GM23338 (cell line): Measurements from ENCODE around the gene CD163L1. TPM values are rescaled to one million over a fixed set of nuclear protein-coding genes. Genes with fewer than 3 reads are reported as not detected.

Experiments
- ATAC-seq: fragments of 200-7000 bp; cut with Tn5 transposase; 3 replicates; pipeline ENCODE4 v1.9.1; 2020
- DNase-seq: peaks from one replicate; pipeline ENCODE4 v3.0.0-alpha.2; 2015; ENCODE audit warnings: low spot score
- H2AFZ ChIP-seq: fragments of 200-600 bp; sonication (generic); 2 replicates; pipeline ENCODE4 v1.8.0; 2016; ENCODE audit warnings: antibody characterized with exemption, mild to moderate bottlenecking, moderate library complexity
- H3F3A ChIP-seq: fragments of 200-600 bp; sonication (generic); replicated peaks from 2 replicates; pipeline ENCODE4 v1.8.0; 2017; ENCODE audit warnings: antibody characterized with exemption, mixed run types, low read depth
- H3K27ac ChIP-seq: fragments of 200-600 bp; sonication (generic); 2 replicates; pipeline ENCODE4 v1.6.1; 2016; ENCODE audit warnings: low read depth
- H3K27me3 ChIP-seq: fragments of 200-600 bp; sonication (generic); 2 replicates; pipeline ENCODE4 v1.8.0; 2016; ENCODE audit warnings: mild to moderate bottlenecking, mixed run types, moderate library complexity; ENCODE audit not compliant: insufficient read depth
- H3K36me3 ChIP-seq: fragments of 200-600 bp; sonication (generic); 2 replicates; pipeline ENCODE4 v1.8.0; 2016; ENCODE audit warnings: mild to moderate bottlenecking; ENCODE audit not compliant: insufficient read depth
- H3K4me1 ChIP-seq: fragments of 200-600 bp; sonication (generic); 2 replicates; pipeline ENCODE4 v1.8.0; 2016; ENCODE audit warnings: mild to moderate bottlenecking, moderate library complexity; ENCODE audit not compliant: insufficient read depth
- H3K4me2 ChIP-seq: fragments of 200-600 bp; sonication (generic); 2 replicates; pipeline ENCODE4 v1.7.1; 2017; ENCODE audit warnings: mixed run types
- H3K4me3 ChIP-seq: fragments of 200-600 bp; sonication (generic); 2 replicates; pipeline ENCODE4 v1.6.1; 2016; ENCODE audit warnings: mixed run types
- H3K79me2 ChIP-seq: fragments of 200-600 bp; sonication (generic); replicated peaks from 2 replicates; pipeline ENCODE4 v1.8.0; 2017; ENCODE audit warnings: mild to moderate bottlenecking; ENCODE audit not compliant: insufficient read depth
- H3K9me2 ChIP-seq: fragments of 200-600 bp; sonication (generic); 2 replicates; pipeline ENCODE4 v1.8.0; 2017; ENCODE audit not compliant: insufficient read depth
- H4K20me1 ChIP-seq: fragments of 200-600 bp; sonication (generic); replicated peaks from 2 replicates; pipeline ENCODE4 v1.8.0; 2017; ENCODE audit warnings: mild to moderate bottlenecking; ENCODE audit not compliant: insufficient read depth
- H3K27ac Mint-ChIP-seq: 2 replicates; pipeline ENCODE4 v1.8.0; 2020; ENCODE audit warnings: inconsistent platforms, mild to moderate bottlenecking, moderate library complexity, mixed read lengths
- H3K27me3 Mint-ChIP-seq: 3 replicates; pipeline ENCODE4 v1.8.0; 2022; ENCODE audit warnings: low read depth, mild to moderate bottlenecking, moderate library complexity, mixed read lengths, inconsistent platforms; ENCODE audit not compliant: insufficient read depth, poor library complexity
- H3K36me3 Mint-ChIP-seq: 3 replicates; pipeline ENCODE4 v1.8.0; 2021; ENCODE audit warnings: low read depth, mild to moderate bottlenecking, inconsistent platforms, moderate library complexity, mixed read lengths
- H3K4me1 Mint-ChIP-seq: 3 replicates; pipeline ENCODE4 v1.8.0; 2020; ENCODE audit warnings: mild to moderate bottlenecking, inconsistent platforms, mixed read lengths
- H3K4me3 Mint-ChIP-seq: 3 replicates; pipeline ENCODE4 v1.8.0; 2021; ENCODE audit warnings: moderate library complexity, mild to moderate bottlenecking, inconsistent platforms, mixed read lengths
- H3K9me3 Mint-ChIP-seq: 3 replicates; pipeline ENCODE4 v1.8.0; 2020; ENCODE audit warnings: moderate library complexity, mild to moderate bottlenecking, inconsistent platforms, mixed read lengths
- CREB1 ChIP-seq: fragments of 250-450 bp; sonication (Bioruptor Pico); IDR thresholded peaks from 2 replicates; pipeline ENCODE4 v1.5.0; 2020; ENCODE audit warnings: low read depth, mild to moderate bottlenecking, moderate library complexity
- CTCF ChIP-seq, 2 experiments: fragments of 200-600 bp in 1 of 2; sonication (generic) in 1 of 2; conservative IDR thresholded peaks; 2 replicates each; pipeline versions ENCODE4 v1.5.1 to v1.6.1; 2016 to 2017; ENCODE audit warnings: antibody characterized with exemption in 2 of 2, low read depth in 2 of 2, mild to moderate bottlenecking in 2 of 2, moderate library complexity in 1 of 2
- EZH2 ChIP-seq: fragments of 200-600 bp; sonication (generic); IDR thresholded peaks from one replicate; pipeline ENCODE4 v1.8.0; 2017; ENCODE audit warnings: antibody characterized with exemption, mild to moderate bottlenecking, low read depth; ENCODE audit not compliant: unreplicated experiment
- EZH2phosphoT487 ChIP-seq: fragments of 200-600 bp; sonication (generic); IDR thresholded peaks from one replicate; pipeline ENCODE4 v1.8.1; 2018; ENCODE audit warnings: antibody characterized with exemption; ENCODE audit not compliant: unreplicated experiment
- JUNB ChIP-seq: IDR thresholded peaks from one replicate; pipeline ENCODE4 v1.6.1; 2016; ENCODE audit warnings: antibody characterized with exemption; ENCODE audit not compliant: unreplicated experiment
- NANOG ChIP-seq: IDR thresholded peaks from 2 replicates; pipeline ENCODE4 v1.6.1; 2016; ENCODE audit warnings: antibody characterized with exemption, borderline replicate concordance
- POLR2AphosphoS5 ChIP-seq: IDR thresholded peaks from 2 replicates; pipeline ENCODE4 v1.6.1; 2016; ENCODE audit warnings: antibody characterized with exemption, low read depth
- REST ChIP-seq: IDR thresholded peaks from one replicate; pipeline ENCODE4 v1.6.1; 2018; ENCODE audit warnings: antibody characterized with exemption; ENCODE audit not compliant: unreplicated experiment
- STAT1 ChIP-seq: IDR thresholded peaks from one replicate; pipeline ENCODE4 v1.6.1; 2016; ENCODE audit warnings: antibody characterized with exemption; ENCODE audit not compliant: unreplicated experiment
- ZNF114 ChIP-seq: fragments of 250-450 bp; sonication (Bioruptor Pico); IDR thresholded peaks from 2 replicates; pipeline ENCODE4 v1.5.0; 2020; ENCODE audit warnings: mild to moderate bottlenecking, moderate library complexity
- ZNF331 ChIP-seq: fragments of 250-450 bp; sonication (Bioruptor Pico); IDR thresholded peaks from 2 replicates; pipeline ENCODE4 v1.5.0; 2020; ENCODE audit warnings: low read depth, mild to moderate bottlenecking, moderate library complexity
- ZNF462 ChIP-seq: fragments of 250-450 bp; sonication (Bioruptor Pico); IDR thresholded peaks from 2 replicates; pipeline ENCODE4 v1.5.0; 2020; ENCODE audit warnings: mild to moderate bottlenecking, moderate library complexity
- polyA plus RNA-seq: library from polyadenylated mRNA; unstranded; fragments of >200 nt; fragmentation: Nextera tagmentation; extraction: Ambion mirVana; gene quantifications from 2 replicates; pipeline ENCODE4 v1.2.1, GENCODE V29; 2016
- total RNA-seq: library from RNA; depleted of rRNA; stranded (reverse); fragments of >200 nt; shearing (Covaris generic); gene quantifications from 2 replicates; pipeline ENCODE4 v1.2.3, GENCODE V29; 2014

CD163L1 gene
- total and polyA plus RNA-seq, 2 experiments from 2014 or later: 0.14 to 0.36 TPM

GRCh38 chr12:7374423-7375144, 69.4 kb downstream of the CD163L1 start (continued):
- TF ChIP-seq ZNF462 (CRISPR knock-in tag): peak; percentile 50; the same call in 1 of the 2 replicates

- no peaks in the 10 kb centered on the region; the same call in 2 of the 3 replicates for H3K9me3 Mint-ChIP-seq
- H3K27me3 Mint-ChIP-seq: peaks cover 2% of the 10 kb centered on the region
- no peaks in the 10 kb centered on the region for H3K9me2 ChIP-seq
- H3K4me3 Mint-ChIP-seq: no peak overlapping the region
- no peak overlapping the region for H3K27ac Mint-ChIP-seq
- DNase-seq (no peak), ATAC-seq (no peak)
- H3K4me1 Mint-ChIP-seq: peaks cover 2% of the 10 kb centered on the region; the same call in 1 of the 3 replicates
- no peaks in the 10 kb centered on the region for H3F3A ChIP-seq
- H3K27ac ChIP-seq: no peak overlapping the region
- no peaks in the 10 kb centered on the region for H4K20me1 ChIP-seq
- no peaks in the 10 kb centered on the region for H3K4me1 ChIP-seq
- TF ChIP-seq ZNF331 (CRISPR knock-in tag): no peak
- TF ChIP-seq STAT1: no peak
- TF ChIP-seq NANOG: no peak
- TF ChIP-seq CTCF (conservative IDR thresholded peaks at IDR 0.05; ENCODE audit: low read depth in 2 of 2): no peak
- TF ChIP-seq CREB1 (CRISPR knock-in tag): no peak
- no peak for TF ChIP-seq POLR2AphosphoS5
- no peak for TF ChIP-seq ZNF114
- TF ChIP-seq EZH2phosphoT487: no peak
- no peak for TF ChIP-seq JUNB
- no peak for TF ChIP-seq REST
- TF ChIP-seq EZH2: no peak
- no peaks in the 10 kb centered on the region for H3K27me3 ChIP-seq
- H3K36me3 Mint-ChIP-seq: no peaks in the 10 kb centered on the region
- H3K36me3 ChIP-seq: no peaks in the 10 kb centered on the region
- no peak overlapping the region for H3K4me3 ChIP-seq
- H3K4me2 ChIP-seq: no peak overlapping the region
- H3K79me2 ChIP-seq: no peaks in the 10 kb centered on the region
- H2AFZ ChIP-seq: peak overlapping the region; percentile 19; the same call in 1 of the 2 replicates
Measured at GRCh38 chr12:7373226-7373625, 70.7 kb downstream of the CD163L1 start.
